Natural killer cell (primary cell): ENCODE data around the gene SYNCRIP. TPM values are rescaled to one million over a fixed set of nuclear protein-coding genes. Genes with fewer than 3 reads are reported as not detected.

Source experiments
- ATAC-seq, 3 donors: fragments of 150-1000 bp in 2 of 3; fragments of 200-7000 bp in 1 of 3; cut with Tn5 transposase; 1 replicate in 1 of 3; 2 replicates in 2 of 3; pipeline ENCODE4 v1.10.0; 2021; ENCODE audit warnings: mild to moderate bottlenecking in 2 of 3, moderate library complexity in 2 of 3
- DNase-seq, 2 donors: peaks; one replicate each; pipeline versions ENCODE4 v3.0.0 to v3.0.0-alpha.2; 2013 to 2021; ENCODE audit warnings: mixed read lengths in 1 of 2
- H3K27ac ChIP-seq: one replicate; pipeline ENCODE4 v1.5.1; 2013; ENCODE audit warnings: mild to moderate bottlenecking, low read length
- H3K27me3 ChIP-seq: one replicate; pipeline ENCODE4 v1.6.1; 2013; ENCODE audit warnings: low read length; ENCODE audit not compliant: control insufficient read depth, insufficient read depth
- H3K36me3 ChIP-seq: one replicate; pipeline ENCODE4 v1.6.1; 2013; ENCODE audit warnings: low read length; ENCODE audit not compliant: control insufficient read depth, insufficient read depth
- H3K4me1 ChIP-seq: one replicate; pipeline ENCODE4 v1.6.1; 2013; ENCODE audit warnings: low read length; ENCODE audit not compliant: control insufficient read depth, insufficient read depth
- H3K4me3 ChIP-seq: one replicate; pipeline ENCODE4 v1.5.1; 2013; ENCODE audit warnings: low read length
- H3K9me3 ChIP-seq: one replicate; pipeline ENCODE4 v1.6.1; 2013; ENCODE audit warnings: low read length; ENCODE audit not compliant: control insufficient read depth, insufficient read depth
- H3K27ac Mint-ChIP-seq, 2 donors: one replicate each; pipeline ENCODE4 v1.8.0; 2022; ENCODE audit warnings: mild to moderate bottlenecking in 2 of 2, mixed read lengths in 2 of 2, moderate library complexity in 1 of 2
- H3K27me3 Mint-ChIP-seq, 2 donors: one replicate each; pipeline ENCODE4 v1.8.0; 2022; ENCODE audit warnings: low read depth in 2 of 2, mixed read lengths in 2 of 2
- H3K36me3 Mint-ChIP-seq: one replicate; pipeline ENCODE4 v1.8.0; 2022; ENCODE audit warnings: mixed read lengths
- H3K4me1 Mint-ChIP-seq, 2 donors: one replicate each; pipeline ENCODE4 v1.8.0; 2022; ENCODE audit warnings: mixed read lengths in 2 of 2
- H3K4me3 Mint-ChIP-seq: one replicate; pipeline ENCODE4 v1.8.0; 2022; ENCODE audit warnings: mild to moderate bottlenecking, moderate library complexity, mixed read lengths
- H3K9me3 Mint-ChIP-seq, 2 donors: one replicate each; pipeline ENCODE4 v1.8.0; 2022; ENCODE audit warnings: mixed read lengths in 2 of 2
- CTCF ChIP-seq: fragments of 200-600 bp; IDR thresholded peaks from one replicate; pipeline ENCODE4 v1.8.0; 2022; ENCODE audit warnings: antibody characterized with exemption
- WGBS: methylation state at CpG from one replicate; pipeline ENCODE4 v1.1.7; 2013; ENCODE audit warnings: missing lambda C conversion rate; ENCODE audit not compliant: insufficient coverage; 5-methylcytosine and 5-hydroxymethylcytosine counted together
- intact Hi-C: fragments of 100-400 bp; cut with micrococcal nuclease; formaldehyde crosslinking; loops from one replicate; pipeline ENCODE4 v1.14.2; 2022
- total RNA-seq, 4 donors: library from RNA; stranded (reverse); fragments of 120-200 nt in 1 of 4; gene quantifications; one replicate each; pipeline versions ENCODE4 v1.2.3 to v1.2.4, GENCODE V29; 2013 to 2022

The SYNCRIP gene
- total RNA-seq, 3 donors from 2014 or later (not counting 1 experiment from before 2014, with no cell fraction given) = 65.8 to 99.1 (median 80.9) TPM

- peaks cover 5% of the 10 kb centered on the region for H3K36me3 ChIP-seq
- ATAC-seq (no peak), DNase-seq (peak in 1 of 2 donors; percentile 18)
- TF ChIP-seq CTCF = no peak
- H3K36me3 Mint-ChIP-seq = no peaks in the 10 kb centered on the region
- H3K4me1 Mint-ChIP-seq = peaks cover 73 to 74% of the 10 kb centered on the region in 2 donors
- no peak overlapping the region for H3K4me3 ChIP-seq
- intact Hi-C loops = loop anchor here (10.0 kb wide), 2 partner anchors 140 to 320 kb away; no protein-coding TSS in a partner anchor
- H3K9me3 Mint-ChIP-seq = no peaks in the 10 kb centered on the region
- peak overlapping the region; percentile 43 for H3K4me3 Mint-ChIP-seq
- peak overlapping the region; percentile 61 to 100 for H3K27ac Mint-ChIP-seq
- H3K27me3 ChIP-seq = no peaks in the 10 kb centered on the region
- peaks cover 16% of the 10 kb centered on the region for H3K4me1 ChIP-seq
- no peaks in the 10 kb centered on the region for H3K27me3 Mint-ChIP-seq
- H3K9me3 ChIP-seq = no peaks in the 10 kb centered on the region
- no peak overlapping the region for H3K27ac ChIP-seq
Measured at GRCh38 chr6:85674604-85675003, 31.9 kb upstream of the SYNCRIP start.

GRCh38 chr6:85673198-85674139, 30.8 kb upstream of the SYNCRIP start:
- Mint-ChIP-seq H3K4me1 (peaks cover 73 to 82% of the 10 kb centered on the region in 2 donors), H3K9me3 (no peaks in the 10 kb centered on the region), H3K27me3 (no peaks in the 10 kb centered on the region), H3K27ac (peak overlapping the region; percentile 61 to 100), H3K36me3 (no peaks in the 10 kb centered on the region), H3K4me3 (no peak overlapping the region)
- H3K4me1 ChIP-seq = peaks cover 14% of the 10 kb centered on the region
- no peaks in the 10 kb centered on the region for H3K27me3 ChIP-seq
- intact Hi-C loops = loop anchor here (10.0 kb wide), 2 partner anchors 139 to 319 kb away; no protein-coding TSS in a partner anchor
- H3K36me3 ChIP-seq = peaks cover 5% of the 10 kb centered on the region
- ATAC-seq = no peak
- TF ChIP-seq CTCF = no peak
- WGBS = 94% methylated on average over 4 of the region's 4 CpGs
- H3K9me3 ChIP-seq = no peaks in the 10 kb centered on the region
- no peak for DNase-seq
- H3K4me3 ChIP-seq = no peak overlapping the region
- H3K27ac ChIP-seq = no peak overlapping the region

- Histone ChIP-seq H3K9me3 (no peaks in the 10 kb centered on the region), H3K27me3 (no peaks in the 10 kb centered on the region), H3K36me3 (peaks cover 5% of the 10 kb centered on the region), H3K4me3 (no peak overlapping the region), H3K4me1 (peaks cover 19% of the 10 kb centered on the region), H3K27ac (no peak overlapping the region)
- 96% methylated on average over 4 of the region's 4 CpGs for WGBS
- H3K4me1 Mint-ChIP-seq = peaks cover 72 to 81% of the 10 kb centered on the region in 2 donors
- intact Hi-C loops = loop anchor here (10.0 kb wide), 2 partner anchors 138 to 318 kb away; no protein-coding TSS in a partner anchor
- no peaks in the 10 kb centered on the region for H3K36me3 Mint-ChIP-seq
- ATAC-seq (no peak), DNase-seq (no peak)
- no peaks in the 10 kb centered on the region for H3K27me3 Mint-ChIP-seq
- no peak for TF ChIP-seq CTCF
- no peaks in the 10 kb centered on the region for H3K9me3 Mint-ChIP-seq
- peak overlapping the region; percentile 61 to 100 for H3K27ac Mint-ChIP-seq
- H3K4me3 Mint-ChIP-seq = no peak overlapping the region
Measured at GRCh38 chr6:85672623-85673022, 29.9 kb upstream of the SYNCRIP start.
